Esophagus muscularis mucosa (tissue), 4 donors: ENCODE measurements around the gene COL5A1.

Source experiments
- CTCF ChIP-seq, 3 experiments: fragments of 200-600 bp in 2 of 3; fragments of 450-650 bp in 1 of 3; sonication (generic) in 2 of 3; IDR thresholded peaks; one replicate each; pipeline ENCODE4 v1.5.1; 2017 to 2019; ENCODE audit warnings: antibody characterized with exemption in 3 of 3, mild to moderate bottlenecking in 2 of 3, moderate library complexity in 1 of 3
- EP300 ChIP-seq: sonication (generic); formaldehyde crosslinking; IDR thresholded peaks from one replicate; pipeline ENCODE4 v1.6.1; 2017; ENCODE audit warnings: antibody characterized with exemption
- POLR2A ChIP-seq: fragments of 450-650 bp; IDR thresholded peaks from one replicate; pipeline ENCODE4 v1.6.1; 2017; ENCODE audit warnings: antibody characterized with exemption, moderate library complexity, mild to moderate bottlenecking, low read depth
- POLR2AphosphoS5 ChIP-seq, 2 donors: sonication (generic); formaldehyde crosslinking; IDR thresholded peaks; one replicate each; pipeline ENCODE4 v1.6.1; 2017; ENCODE audit warnings: antibody characterized with exemption in 2 of 2

GRCh38 chr9:134650431-134651190 is 9.0 kb downstream of the COL5A1 start:
- no peak for TF ChIP-seq POLR2A
- no peak for TF ChIP-seq EP300
- TF ChIP-seq CTCF (IDR thresholded peaks at IDR 0.05), result no peak
- no peak for TF ChIP-seq POLR2AphosphoS5 (IDR thresholded peaks at IDR 0.05)
